Measurements from ENCODE around the gene KRTAP26-1.
A peak's percentile ranks its signal among the peaks of the same experiment; 100 is the strongest.

Gene KRTAP26-1

GRCh38 chr21:30306884-30307283, 13.2 kb downstream of the KRTAP26-1 start:
- no CpG with 5 or more reads among the region's 2 CpGs for WGBS (ENCODE audit: extremely low coverage, insufficient coverage, low lambda C conversion rate)

GRCh38 chr21:30305136-30305535, 15.0 kb downstream of the KRTAP26-1 start:
- no peaks in the 10 kb centered on the region for H3K4me1 ChIP-seq (ENCODE audit: control insufficient read depth, low read depth, low read length)
- H3K27me3 ChIP-seq (ENCODE audit: insufficient read depth, low read length, poor library complexity), result no peaks in the 10 kb centered on the region
- no peak overlapping the region for H3K23ac ChIP-seq (ENCODE audit: low read length)
- H3K27ac ChIP-seq (ENCODE audit: low read depth, low read length), result no peak overlapping the region
- H2BK120ac ChIP-seq (ENCODE audit: low read depth, low read length), result no peak overlapping the region
- H3K56ac ChIP-seq (ENCODE audit: low read length), result no peak overlapping the region
- no peak overlapping the region for H3K4ac ChIP-seq (ENCODE audit: low read depth, low read length)
- no peaks in the 10 kb centered on the region for H3K79me2 ChIP-seq (ENCODE audit: control insufficient read depth, insufficient read depth, low read length)
- H4K8ac ChIP-seq (ENCODE audit: low read depth, low read length), result no peak overlapping the region
- H3K4me2 ChIP-seq (ENCODE audit: low read length), result no peak overlapping the region
- H4K5ac ChIP-seq (ENCODE audit: low read length), result no peak overlapping the region
- H2BK15ac ChIP-seq (replicated peaks; ENCODE audit: low read depth), result no peak overlapping the region
- no peaks in the 10 kb centered on the region for H3K79me1 ChIP-seq (ENCODE audit: low read length)
- H2BK5ac ChIP-seq (ENCODE audit: low read length), result no peak overlapping the region
- no peaks in the 10 kb centered on the region for H3K36me3 ChIP-seq (ENCODE audit: control insufficient read depth, insufficient read depth, low read length)
- no CpG with 5 or more reads among the region's 1 CpG for WGBS (ENCODE audit: extremely low coverage, insufficient coverage, low lambda C conversion rate)
- no peak overlapping the region for H2AK5ac ChIP-seq (ENCODE audit: low read length)
- no peak overlapping the region for H3K18ac ChIP-seq (ENCODE audit: low read length)
- no peak overlapping the region for H3K9ac ChIP-seq (ENCODE audit: low read length)
- DNase-seq, result no peak
- no peak overlapping the region for H3K4me3 ChIP-seq (ENCODE audit: low read length)

More at GRCh38 chr21:30306884-30307283, 13.2 kb downstream of the KRTAP26-1 start:
- no peak overlapping the region for H3K27ac ChIP-seq (ENCODE audit: low read depth, low read length)
- H3K79me2 ChIP-seq (ENCODE audit: control insufficient read depth, insufficient read depth, low read length), result no peaks in the 10 kb centered on the region
- H2BK15ac ChIP-seq (replicated peaks; ENCODE audit: low read depth), result no peak overlapping the region
- no peak overlapping the region for H4K8ac ChIP-seq (ENCODE audit: low read depth, low read length)
- no peak for DNase-seq
- no peak overlapping the region for H3K56ac ChIP-seq (ENCODE audit: low read length)
- no peak overlapping the region for H3K4ac ChIP-seq (ENCODE audit: low read depth, low read length)
- H3K79me1 ChIP-seq (ENCODE audit: low read length), result no peaks in the 10 kb centered on the region
- no peak overlapping the region for H3K4me2 ChIP-seq (ENCODE audit: low read length)
- H3K23ac ChIP-seq (ENCODE audit: low read length), result no peak overlapping the region
- no peak overlapping the region for H3K18ac ChIP-seq (ENCODE audit: low read length)
- H3K4me3 ChIP-seq (ENCODE audit: low read length), result no peak overlapping the region
- no peak overlapping the region for H4K5ac ChIP-seq (ENCODE audit: low read length)
- H3K4me1 ChIP-seq (ENCODE audit: control insufficient read depth, low read depth, low read length), result no peaks in the 10 kb centered on the region
- no peak overlapping the region for H2BK120ac ChIP-seq (ENCODE audit: low read depth, low read length)
- no peaks in the 10 kb centered on the region for H3K27me3 ChIP-seq (ENCODE audit: insufficient read depth, low read length, poor library complexity)
- H3K9ac ChIP-seq (ENCODE audit: low read length), result no peak overlapping the region
- H2AK5ac ChIP-seq (ENCODE audit: low read length), result no peak overlapping the region
- no peak overlapping the region for H2BK5ac ChIP-seq (ENCODE audit: low read length)
- H3K36me3 ChIP-seq (ENCODE audit: control insufficient read depth, insufficient read depth, low read length), result no peaks in the 10 kb centered on the region

DNA sequence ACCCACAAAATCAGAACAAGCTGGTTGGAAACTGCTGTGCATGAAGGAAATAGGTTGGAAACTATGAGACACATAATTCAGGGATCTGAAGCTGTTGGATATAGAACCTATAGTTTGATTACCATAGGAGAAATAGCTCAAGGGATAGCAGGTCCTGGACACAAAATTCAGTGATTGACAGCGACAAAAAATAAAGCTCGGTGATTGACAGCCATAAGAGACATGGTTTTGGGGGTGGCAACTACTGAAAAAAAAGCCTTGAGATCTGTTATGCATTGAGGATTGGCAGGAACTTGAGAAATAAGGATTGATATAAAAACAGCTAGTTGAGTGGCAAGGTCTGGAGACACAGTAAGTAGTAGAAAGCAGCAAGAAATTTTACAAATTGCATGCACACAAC, 30.9 kb downstream of the KRTAP26-1 start, which contains the start of gene KRTAP25-1:
Gene KRTAP25-1, minus strand, starts transcription at position 300 of the 400 bp plus-strand sequence. Its CDS starts 24 bp downstream, at position 276.
- DNase-seq, result no peak
- Histone ChIP-seq H3K79me1 (ENCODE audit: low read length) (no peaks in the 10 kb centered on the region), H3K4me1 (ENCODE audit: control insufficient read depth, low read depth, low read length) (no peaks in the 10 kb centered on the region), H3K23ac (ENCODE audit: low read length) (no peak within 1 kb of the TSS), H2BK15ac (replicated peaks; ENCODE audit: low read depth) (no peak within 1 kb of the TSS), H4K8ac (ENCODE audit: low read depth, low read length) (no peak within 1 kb of the TSS), H3K27ac (ENCODE audit: low read depth, low read length) (no peak within 1 kb of the TSS), H3K56ac (ENCODE audit: low read length) (no peak within 1 kb of the TSS), H3K4me3 (ENCODE audit: low read length) (no peak within 1 kb of the TSS), H3K79me2 (ENCODE audit: control insufficient read depth, insufficient read depth, low read length) (no peaks in the 10 kb centered on the region), H3K4me2 (ENCODE audit: low read length) (no peak within 1 kb of the TSS), H3K27me3 (ENCODE audit: insufficient read depth, low read length, poor library complexity) (no peaks in the 10 kb centered on the region), H3K4ac (ENCODE audit: low read depth, low read length) (no peak within 1 kb of the TSS), H3K36me3 (ENCODE audit: control insufficient read depth, insufficient read depth, low read length) (no peaks in the 10 kb centered on the region), H3K9ac (ENCODE audit: low read length) (no peak within 1 kb of the TSS), H2BK5ac (ENCODE audit: low read length) (no peak within 1 kb of the TSS), H3K18ac (ENCODE audit: low read length) (peak within 1 kb of the TSS; percentile 11), H4K5ac (ENCODE audit: low read length) (no peak within 1 kb of the TSS), H2BK120ac (ENCODE audit: low read depth, low read length) (no peak within 1 kb of the TSS), H2AK5ac (ENCODE audit: low read length) (no peak within 1 kb of the TSS)
- no CpG with 5 or more reads among the region's 2 CpGs for WGBS (ENCODE audit: extremely low coverage, insufficient coverage, low lambda C conversion rate)

- no CpG with 5 or more reads among the region's 3 CpGs for WGBS (ENCODE audit: extremely low coverage, insufficient coverage, low lambda C conversion rate)
Observed at GRCh38 chr21:30282850-30283249, 37.3 kb downstream of the KRTAP26-1 start, which contains the start of gene KRTAP24-1. TSS of gene KRTAP24-1 (minus strand) at chr21:30282950. CDS start at chr21:30282932, 18 bp downstream.

DNA sequence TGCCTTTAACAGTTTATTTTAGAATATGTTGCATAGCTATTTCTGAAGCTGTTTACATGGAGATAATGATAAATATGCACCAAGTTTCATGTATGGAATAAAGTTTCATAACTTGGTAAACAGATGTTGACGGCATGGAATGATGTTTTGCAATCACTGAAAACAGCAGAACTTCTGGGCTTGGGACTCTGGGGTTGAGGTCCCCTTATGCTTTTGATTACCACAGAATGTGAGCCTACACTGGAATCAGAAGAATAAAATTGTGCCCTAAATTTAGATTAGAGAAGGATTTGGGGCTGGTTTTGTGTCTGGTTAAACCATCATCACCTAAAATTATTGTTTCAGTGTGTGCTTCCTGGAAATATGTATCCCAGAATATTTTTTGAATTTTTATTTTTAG, 48.5 kb downstream of the KRTAP26-1 start:
- no peak overlapping the region for H2BK5ac ChIP-seq (ENCODE audit: low read length)
- no peaks in the 10 kb centered on the region for H3K79me1 ChIP-seq (ENCODE audit: low read length)
- H3K4ac ChIP-seq (ENCODE audit: low read depth, low read length), result no peak overlapping the region
- H3K23ac ChIP-seq (ENCODE audit: low read length), result no peak overlapping the region
- H3K4me1 ChIP-seq (ENCODE audit: control insufficient read depth, low read depth, low read length), result no peaks in the 10 kb centered on the region
- H2BK120ac ChIP-seq (ENCODE audit: low read depth, low read length), result no peak overlapping the region
- H3K4me2 ChIP-seq (ENCODE audit: low read length), result no peak overlapping the region
- no peak for DNase-seq
- H3K4me3 ChIP-seq (ENCODE audit: low read length), result no peak overlapping the region
- H3K79me2 ChIP-seq (ENCODE audit: control insufficient read depth, insufficient read depth, low read length), result no peaks in the 10 kb centered on the region
- H2BK15ac ChIP-seq (replicated peaks; ENCODE audit: low read depth), result no peak overlapping the region
- H3K27ac ChIP-seq (ENCODE audit: low read depth, low read length), result no peak overlapping the region
- no peaks in the 10 kb centered on the region for H3K27me3 ChIP-seq (ENCODE audit: insufficient read depth, low read length, poor library complexity)
- H2AK5ac ChIP-seq (ENCODE audit: low read length), result no peak overlapping the region
- H3K36me3 ChIP-seq (ENCODE audit: control insufficient read depth, insufficient read depth, low read length), result no peaks in the 10 kb centered on the region
- no peak overlapping the region for H4K8ac ChIP-seq (ENCODE audit: low read depth, low read length)
- no peak overlapping the region for H3K18ac ChIP-seq (ENCODE audit: low read length)
- H4K5ac ChIP-seq (ENCODE audit: low read length), result no peak overlapping the region
- H3K56ac ChIP-seq (ENCODE audit: low read length), result no peak overlapping the region
- no CpG with 5 or more reads among the region's 1 CpG for WGBS (ENCODE audit: extremely low coverage, insufficient coverage, low lambda C conversion rate)
- H3K9ac ChIP-seq (ENCODE audit: low read length), result no peak overlapping the region

More at GRCh38 chr21:30282850-30283249, 37.3 kb downstream of the KRTAP26-1 start, which contains the start of gene KRTAP24-1:
- H3K27me3 ChIP-seq (ENCODE audit: insufficient read depth, low read length, poor library complexity), result no peaks in the 10 kb centered on the region
- H3K9ac ChIP-seq (ENCODE audit: low read length), result no peak within 1 kb of the TSS
- H3K4me3 ChIP-seq (ENCODE audit: low read length), result no peak within 1 kb of the TSS
- H3K4me2 ChIP-seq (ENCODE audit: low read length), result no peak within 1 kb of the TSS
- H3K36me3 ChIP-seq (ENCODE audit: control insufficient read depth, insufficient read depth, low read length), result no peaks in the 10 kb centered on the region
- no peak within 1 kb of the TSS for H2BK120ac ChIP-seq (ENCODE audit: low read depth, low read length)
- no peak within 1 kb of the TSS for H3K23ac ChIP-seq (ENCODE audit: low read length)
- H3K79me2 ChIP-seq (ENCODE audit: control insufficient read depth, insufficient read depth, low read length), result no peaks in the 10 kb centered on the region
- H3K4ac ChIP-seq (ENCODE audit: low read depth, low read length), result no peak within 1 kb of the TSS
- H3K18ac ChIP-seq (ENCODE audit: low read length), result no peak within 1 kb of the TSS
- H4K5ac ChIP-seq (ENCODE audit: low read length), result no peak within 1 kb of the TSS
- H2BK5ac ChIP-seq (ENCODE audit: low read length), result no peak within 1 kb of the TSS
- no peak for DNase-seq
- no peaks in the 10 kb centered on the region for H3K4me1 ChIP-seq (ENCODE audit: control insufficient read depth, low read depth, low read length)
- H2AK5ac ChIP-seq (ENCODE audit: low read length), result no peak within 1 kb of the TSS
- no peak within 1 kb of the TSS for H3K56ac ChIP-seq (ENCODE audit: low read length)
- H4K8ac ChIP-seq (ENCODE audit: low read depth, low read length), result no peak within 1 kb of the TSS
- H3K79me1 ChIP-seq (ENCODE audit: low read length), result no peaks in the 10 kb centered on the region
- H2BK15ac ChIP-seq (replicated peaks; ENCODE audit: low read depth), result no peak within 1 kb of the TSS
- no peak within 1 kb of the TSS for H3K27ac ChIP-seq (ENCODE audit: low read depth, low read length)

- H4K5ac ChIP-seq (ENCODE audit: low read length), result no peak overlapping the region
- no peak for DNase-seq
- H2BK5ac ChIP-seq (ENCODE audit: low read length), result no peak overlapping the region
- no peaks in the 10 kb centered on the region for H3K79me1 ChIP-seq (ENCODE audit: low read length)
- WGBS (ENCODE audit: extremely low coverage, insufficient coverage, low lambda C conversion rate), result no CpG with 5 or more reads among the region's 5 CpGs
- no peaks in the 10 kb centered on the region for H3K27me3 ChIP-seq (ENCODE audit: insufficient read depth, low read length, poor library complexity)
- H3K36me3 ChIP-seq (ENCODE audit: control insufficient read depth, insufficient read depth, low read length), result no peaks in the 10 kb centered on the region
- H3K18ac ChIP-seq (ENCODE audit: low read length), result no peak overlapping the region
- no peaks in the 10 kb centered on the region for H3K79me2 ChIP-seq (ENCODE audit: control insufficient read depth, insufficient read depth, low read length)
- no peak overlapping the region for H3K56ac ChIP-seq (ENCODE audit: low read length)
- H2BK15ac ChIP-seq (replicated peaks; ENCODE audit: low read depth), result no peak overlapping the region
- no peak overlapping the region for H3K4ac ChIP-seq (ENCODE audit: low read depth, low read length)
- no peaks in the 10 kb centered on the region for H3K4me1 ChIP-seq (ENCODE audit: control insufficient read depth, low read depth, low read length)
- no peak overlapping the region for H3K27ac ChIP-seq (ENCODE audit: low read depth, low read length)
- H2BK120ac ChIP-seq (ENCODE audit: low read depth, low read length), result no peak overlapping the region
- no peak overlapping the region for H3K4me3 ChIP-seq (ENCODE audit: low read length)
- no peak overlapping the region for H3K4me2 ChIP-seq (ENCODE audit: low read length)
- H2AK5ac ChIP-seq (ENCODE audit: low read length), result no peak overlapping the region
- H4K8ac ChIP-seq (ENCODE audit: low read depth, low read length), result no peak overlapping the region
- H3K9ac ChIP-seq (ENCODE audit: low read length), result no peak overlapping the region
- H3K23ac ChIP-seq (ENCODE audit: low read length), result no peak overlapping the region
Observed at GRCh38 chr21:30271156-30271555, 49.0 kb downstream of the KRTAP26-1 start.

Data from mesendoderm (in vitro differentiated cells).